DMS53 treated with DMSO at 0.1 percent for 48 hours (cell line): Measurements from ENCODE around the gene ZNF410.

ENCODE experiments used
- DNase-seq: peaks from one replicate; lab custom pipeline; 2025; ENCODE audit not compliant: unreplicated experiment; lab: John Stamatoyannopoulos, UW

Gene ZNF410

GRCh38 chr14:73949752-73950734 is 63.4 kb downstream of the ZNF410 start, which contains the start of the genes COQ6 and FAM161B:
Gene COQ6, plus strand, starts transcription at chr14:73950302. Its CDS starts 31 bp downstream, at chr14:73950333.
Gene FAM161B, minus strand, starts transcription at chr14:73950094. Its CDS starts 68 bp downstream, at chr14:73950026.
- peak; percentile 92 for DNase-seq

- DNase-seq = no peak
Measured at GRCh38 chr14:73953731-73954130, 67.1 kb downstream of the ZNF410 start.

GRCh38 chr14:73955674-73956073 is 69.0 kb downstream of the ZNF410 start:
- no peak for DNase-seq

- DNase-seq = no peak
Measured at GRCh38 chr14:73958591-73958990, 71.9 kb downstream of the ZNF410 start.

- DNase-seq = no peak
Measured at GRCh38 chr14:73961192-73961591, 74.5 kb downstream of the ZNF410 start.

GRCh38 chr14:73965216-73965615 is 78.6 kb downstream of the ZNF410 start:
- DNase-seq = no peak

GRCh38 chr14:73968885-73969284 is 82.2 kb downstream of the ZNF410 start:
- DNase-seq = no peak

- DNase-seq = no peak
Measured at GRCh38 chr14:73973497-73973896, 86.8 kb downstream of the ZNF410 start.

- DNase-seq = no peak
Measured at GRCh38 chr14:73976125-73976524, 89.5 kb downstream of the ZNF410 start.

- DNase-seq = no peak
Measured at GRCh38 chr14:73977896-73978295, 91.2 kb downstream of the ZNF410 start.
